Activated T-cell treated with anti-CD3 and anti-CD28 coated beads, Interleukin-2, amount 50 U/mL, for 4 hours (primary cell): ENCODE measurements around the gene TTC23L. TPM values are rescaled to one million over a fixed set of nuclear protein-coding genes. Genes with fewer than 3 reads are reported as not detected.
A peak's percentile ranks its signal among the peaks of the same experiment; 100 is the strongest.
"Not testable (repeated sequence)": the region's sequence is repeated elsewhere in the genome, so short reads cannot be mapped to it uniquely, and the experiment has no call there.

Source experiments
- ATAC-seq, 2 donors: fragments of 200-7000 bp; cut with Tn5 transposase; one replicate each; pipeline ENCODE4 v1.10.0; 2021
- DNase-seq: peaks from one replicate; pipeline ENCODE4 v3.0.0-alpha.2; 2020
- H3K27me3 Mint-ChIP-seq: one replicate; pipeline ENCODE4 v1.8.0; 2021; ENCODE audit warnings: low read depth, mixed read lengths
- H3K36me3 Mint-ChIP-seq: one replicate; pipeline ENCODE4 v1.8.0; 2022; ENCODE audit warnings: mixed read lengths; ENCODE audit not compliant: insufficient read depth
- H3K4me1 Mint-ChIP-seq: one replicate; pipeline ENCODE4 v1.8.0; 2021; ENCODE audit warnings: low read depth, mixed read lengths
- H3K4me3 Mint-ChIP-seq: one replicate; pipeline ENCODE4 v1.8.0; 2021; ENCODE audit warnings: mild to moderate bottlenecking, moderate library complexity, mixed read lengths
- H3K9me3 Mint-ChIP-seq: one replicate; pipeline ENCODE4 v1.8.0; 2021; ENCODE audit warnings: mixed read lengths
- total RNA-seq, 3 donors: library from RNA; stranded (reverse); gene quantifications; one replicate each; pipeline ENCODE4 v1.2.1, GENCODE V29; 2021

Gene TTC23L
- total RNA-seq, 3 donors from 2014 or later, result 0.10 TPM; not detected in 2

- no peak overlapping the region for H3K4me3 Mint-ChIP-seq
- DNase-seq (no peak), ATAC-seq (no peak)
- H3K9me3 Mint-ChIP-seq, result no peaks in the 10 kb centered on the region
- no peaks in the 10 kb centered on the region for H3K4me1 Mint-ChIP-seq
- H3K27me3 Mint-ChIP-seq, result no peaks in the 10 kb centered on the region
- H3K36me3 Mint-ChIP-seq, result peaks cover 20% of the 10 kb centered on the region
Observed at GRCh38 chr5:34905564-34905963, 66.6 kb downstream of the TTC23L start.

- DNase-seq (no peak), ATAC-seq (no peak)
- Mint-ChIP-seq H3K9me3 (no peaks in the 10 kb centered on the region), H3K36me3 (peaks cover 42% of the 10 kb centered on the region), H3K4me1 (peaks cover 28% of the 10 kb centered on the region), H3K4me3 (no peak overlapping the region), H3K27me3 (no peaks in the 10 kb centered on the region)
Observed at GRCh38 chr5:34913072-34913471, 74.1 kb downstream of the TTC23L start.

- H3K27me3 Mint-ChIP-seq, result no peaks in the 10 kb centered on the region
- DNase-seq, result no peak
- no peak overlapping the region for H3K4me3 Mint-ChIP-seq
- no peaks in the 10 kb centered on the region for H3K9me3 Mint-ChIP-seq
- H3K4me1 Mint-ChIP-seq, result peaks cover 28% of the 10 kb centered on the region
- peaks cover 32% of the 10 kb centered on the region for H3K36me3 Mint-ChIP-seq
- peak; percentile 1 to 2 for ATAC-seq
Observed at GRCh38 chr5:34914671-34915138, 75.7 kb downstream of the TTC23L start.

GRCh38 chr5:34915139-34915855 lies 76.3 kb downstream of the TTC23L start, which contains the start of the genes BRIX1 and RAD1:
TSS of gene BRIX1 (plus strand) at chr5:34915711. CDS start at chr5:34915739, 28 bp downstream.
TSS of gene RAD1 (minus strand) at chr5:34915504. CDS start at chr5:34914892, 612 bp downstream.
- Mint-ChIP-seq H3K4me3 (no peak within 1 kb of the TSS), H3K27me3 (no peaks in the 10 kb centered on the region), H3K9me3 (no peaks in the 10 kb centered on the region), H3K4me1 (peaks cover 30% of the 10 kb centered on the region), H3K36me3 (peaks cover 35% of the 10 kb centered on the region)
- DNase-seq (peak; percentile 89), ATAC-seq (peak; percentile 98 to 99)

GRCh38 chr5:34915856-34916192 lies 76.9 kb downstream of the TTC23L start:
- no peak for DNase-seq
- Mint-ChIP-seq H3K9me3 (no peaks in the 10 kb centered on the region), H3K4me1 (peaks cover 30% of the 10 kb centered on the region), H3K36me3 (peaks cover 37% of the 10 kb centered on the region), H3K4me3 (no peak overlapping the region), H3K27me3 (no peaks in the 10 kb centered on the region)
- ATAC-seq, result peak; percentile 1 to 9

- ATAC-seq, result no peak
Observed at GRCh38 chr5:34916518-34916917, 77.6 kb downstream of the TTC23L start.

GRCh38 chr5:34918025-34918424 lies 79.1 kb downstream of the TTC23L start:
- no peak for ATAC-seq
- Mint-ChIP-seq H3K4me3 (no peak overlapping the region), H3K4me1 (peaks cover 27% of the 10 kb centered on the region), H3K36me3 (peaks cover 31% of the 10 kb centered on the region), H3K9me3 (no peaks in the 10 kb centered on the region), H3K27me3 (no peaks in the 10 kb centered on the region)
- no peak for DNase-seq

More at GRCh38 chr5:34916518-34916917, 77.6 kb downstream of the TTC23L start:
- H3K9me3 Mint-ChIP-seq, result no peaks in the 10 kb centered on the region
- no peaks in the 10 kb centered on the region for H3K27me3 Mint-ChIP-seq
- H3K4me1 Mint-ChIP-seq, result peaks cover 30% of the 10 kb centered on the region
- H3K36me3 Mint-ChIP-seq, result peaks cover 33% of the 10 kb centered on the region
- H3K4me3 Mint-ChIP-seq, result no peak overlapping the region
- no peak for DNase-seq

- DNase-seq, result no peak
- no peaks in the 10 kb centered on the region for H3K27me3 Mint-ChIP-seq
- no peaks in the 10 kb centered on the region for H3K9me3 Mint-ChIP-seq
- H3K36me3 Mint-ChIP-seq, result peaks cover 28% of the 10 kb centered on the region
- ATAC-seq, result no peak
- H3K4me1 Mint-ChIP-seq, result peaks cover 30% of the 10 kb centered on the region
- H3K4me3 Mint-ChIP-seq, result no peak overlapping the region
Observed at GRCh38 chr5:34919077-34919476, 80.1 kb downstream of the TTC23L start.

- not testable (repeated sequence) for H3K9me3 Mint-ChIP-seq, ATAC-seq, DNase-seq, H3K27me3 Mint-ChIP-seq, H3K4me3 Mint-ChIP-seq
- Mint-ChIP-seq H3K4me1 (peaks cover 19% of the 10 kb centered on the region), H3K36me3 (peaks cover 30% of the 10 kb centered on the region)
Observed at GRCh38 chr5:34923256-34923655, 84.3 kb downstream of the TTC23L start.

GRCh38 chr5:34923694-34924461 lies 84.9 kb downstream of the TTC23L start:
- ATAC-seq (peak; percentile 95 to 98), DNase-seq (peak; percentile 13)
- Mint-ChIP-seq H3K4me3 (no peak overlapping the region), H3K9me3 (no peaks in the 10 kb centered on the region), H3K36me3 (peaks cover 30% of the 10 kb centered on the region), H3K27me3 (no peaks in the 10 kb centered on the region), H3K4me1 (peaks cover 19% of the 10 kb centered on the region)

- ATAC-seq, result no peak
- Mint-ChIP-seq H3K9me3 (no peaks in the 10 kb centered on the region), H3K27me3 (no peaks in the 10 kb centered on the region), H3K4me1 (peaks cover 22% of the 10 kb centered on the region), H3K36me3 (peaks cover 30% of the 10 kb centered on the region), H3K4me3 (no peak overlapping the region)
- DNase-seq, result no peak
Observed at GRCh38 chr5:34924462-34924765, 85.5 kb downstream of the TTC23L start.

- Mint-ChIP-seq H3K27me3 (no peaks in the 10 kb centered on the region), H3K4me1 (peaks cover 30% of the 10 kb centered on the region), H3K9me3 (no peaks in the 10 kb centered on the region), H3K36me3 (peaks cover 26% of the 10 kb centered on the region), H3K4me3 (no peak overlapping the region)
- DNase-seq, result no peak
- no peak for ATAC-seq
Observed at GRCh38 chr5:34926318-34926888, 87.4 kb downstream of the TTC23L start.

- Mint-ChIP-seq H3K4me3 (no peak overlapping the region), H3K27me3 (no peaks in the 10 kb centered on the region), H3K36me3 (peaks cover 19% of the 10 kb centered on the region), H3K4me1 (peaks cover 37% of the 10 kb centered on the region), H3K9me3 (no peaks in the 10 kb centered on the region)
- ATAC-seq (no peak), DNase-seq (no peak)
Observed at GRCh38 chr5:34927785-34928184, 88.8 kb downstream of the TTC23L start.

- H3K4me3 Mint-ChIP-seq, result peak overlapping the region; percentile 77
- no peaks in the 10 kb centered on the region for H3K9me3 Mint-ChIP-seq
- H3K36me3 Mint-ChIP-seq, result peaks cover 19% of the 10 kb centered on the region
- ATAC-seq (no peak), DNase-seq (no peak)
- H3K27me3 Mint-ChIP-seq, result no peaks in the 10 kb centered on the region
- H3K4me1 Mint-ChIP-seq, result peaks cover 35% of the 10 kb centered on the region
Observed at GRCh38 chr5:34928267-34928666, 89.3 kb downstream of the TTC23L start.
